Uterus (tissue), 2 donors: ENCODE measurements around the gene TPP2.

Source experiments
- CTCF ChIP-seq, 4 experiments: fragments of 200-600 bp in 2 of 4; fragments of 450-650 bp in 2 of 4; sonication (generic) in 2 of 4; IDR thresholded peaks; one replicate each; pipeline ENCODE4 v1.5.1; 2016 to 2019; ENCODE audit warnings: antibody characterized with exemption in 4 of 4, mild to moderate bottlenecking in 2 of 4, moderate library complexity in 1 of 4
- POLR2A ChIP-seq, 2 donors: fragments of 450-650 bp; IDR thresholded peaks; one replicate each; pipeline ENCODE4 v1.6.1; 2016; ENCODE audit warnings: antibody characterized with exemption in 2 of 2, mild to moderate bottlenecking in 1 of 2, moderate library complexity in 1 of 2

GRCh38 chr13:102696465-102696864 lies 99.7 kb downstream of the TPP2 start:
- no peak for TF ChIP-seq POLR2A (IDR thresholded peaks at IDR 0.05)
- no peak for TF ChIP-seq CTCF (IDR thresholded peaks at IDR 0.05)
